ENCODE results near the gene SCEL.

The SCEL gene

DNA sequence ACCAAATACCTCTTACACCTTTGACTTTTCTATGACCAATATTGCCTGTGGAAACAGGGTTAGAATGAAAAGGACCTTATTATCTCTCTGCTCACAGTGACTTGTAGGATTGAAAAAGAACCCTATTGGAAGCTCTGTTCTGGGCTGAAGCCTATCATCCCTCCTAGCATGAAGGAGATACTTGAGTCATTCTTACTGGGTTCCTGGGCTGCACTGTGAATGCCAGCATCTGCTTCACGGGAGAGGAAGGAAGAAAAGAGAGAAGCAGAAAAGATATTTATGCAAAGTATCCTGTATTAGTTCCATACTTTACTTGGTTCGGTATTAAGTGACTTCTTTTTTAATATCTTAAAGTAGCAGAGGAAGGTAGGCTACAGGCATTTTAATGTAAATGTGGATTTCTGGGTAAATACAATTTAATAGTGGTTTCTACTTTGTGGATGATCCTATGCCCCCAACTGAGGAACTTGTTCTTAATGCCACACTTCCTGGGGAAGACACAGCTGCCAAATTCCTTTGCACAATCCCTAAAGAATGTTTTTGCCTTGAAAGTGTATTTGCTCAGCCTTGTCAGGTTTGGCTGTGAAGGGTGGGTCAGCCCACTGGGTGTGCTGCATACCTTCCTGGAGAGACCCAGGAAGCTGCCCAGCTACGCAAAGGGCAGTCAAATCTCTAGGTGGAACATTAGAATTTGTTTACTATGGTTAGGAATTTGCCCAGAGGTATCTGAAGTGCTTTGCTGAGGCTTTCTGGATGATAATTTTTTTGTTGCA, 13.7 kb upstream of the SCEL start:
- no peak for DNase-seq (ENCODE audit: low read depth)

DNA sequence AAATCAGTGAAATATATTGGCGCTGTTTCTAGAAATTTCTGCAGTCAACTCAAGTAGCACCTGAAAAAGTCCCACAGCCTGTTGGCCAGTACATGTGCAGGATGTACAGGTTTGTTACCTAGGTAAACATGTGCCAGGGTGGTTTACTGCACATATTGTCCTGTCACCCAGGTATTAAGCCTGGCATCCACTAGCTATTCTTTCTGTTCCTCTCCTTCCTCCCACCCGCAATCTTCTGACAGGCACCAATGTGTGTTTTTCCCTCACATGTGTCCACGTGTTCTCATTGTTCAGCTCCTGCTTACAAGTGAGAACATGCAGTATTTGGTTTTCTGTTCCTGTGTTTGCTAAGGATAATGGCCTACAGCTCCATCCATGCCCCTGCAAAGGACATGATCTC, 13.1 kb upstream of the SCEL start:
- DNase-seq (ENCODE audit: low read depth), result no peak

DNA sequence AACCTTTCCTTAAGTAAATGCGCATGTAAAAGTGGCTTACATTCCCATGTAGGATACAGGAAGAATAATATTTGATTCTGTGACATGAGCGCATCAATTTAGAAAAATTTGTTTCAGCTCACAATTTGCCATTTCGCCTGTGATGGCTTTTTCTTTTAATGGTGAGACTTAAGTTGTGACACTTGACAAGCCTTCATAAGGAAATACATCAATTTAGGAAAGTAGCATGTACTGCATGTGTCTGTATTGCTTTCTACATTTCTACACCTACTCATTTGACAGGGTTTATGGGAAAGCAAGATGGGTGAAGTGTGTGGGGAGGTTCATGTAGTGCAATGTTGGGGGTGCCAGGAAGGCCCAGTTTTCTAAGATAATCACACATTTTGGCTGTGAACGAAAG, 12.1 kb upstream of the SCEL start:
- no peak for DNase-seq (ENCODE audit: low read depth)

DNA sequence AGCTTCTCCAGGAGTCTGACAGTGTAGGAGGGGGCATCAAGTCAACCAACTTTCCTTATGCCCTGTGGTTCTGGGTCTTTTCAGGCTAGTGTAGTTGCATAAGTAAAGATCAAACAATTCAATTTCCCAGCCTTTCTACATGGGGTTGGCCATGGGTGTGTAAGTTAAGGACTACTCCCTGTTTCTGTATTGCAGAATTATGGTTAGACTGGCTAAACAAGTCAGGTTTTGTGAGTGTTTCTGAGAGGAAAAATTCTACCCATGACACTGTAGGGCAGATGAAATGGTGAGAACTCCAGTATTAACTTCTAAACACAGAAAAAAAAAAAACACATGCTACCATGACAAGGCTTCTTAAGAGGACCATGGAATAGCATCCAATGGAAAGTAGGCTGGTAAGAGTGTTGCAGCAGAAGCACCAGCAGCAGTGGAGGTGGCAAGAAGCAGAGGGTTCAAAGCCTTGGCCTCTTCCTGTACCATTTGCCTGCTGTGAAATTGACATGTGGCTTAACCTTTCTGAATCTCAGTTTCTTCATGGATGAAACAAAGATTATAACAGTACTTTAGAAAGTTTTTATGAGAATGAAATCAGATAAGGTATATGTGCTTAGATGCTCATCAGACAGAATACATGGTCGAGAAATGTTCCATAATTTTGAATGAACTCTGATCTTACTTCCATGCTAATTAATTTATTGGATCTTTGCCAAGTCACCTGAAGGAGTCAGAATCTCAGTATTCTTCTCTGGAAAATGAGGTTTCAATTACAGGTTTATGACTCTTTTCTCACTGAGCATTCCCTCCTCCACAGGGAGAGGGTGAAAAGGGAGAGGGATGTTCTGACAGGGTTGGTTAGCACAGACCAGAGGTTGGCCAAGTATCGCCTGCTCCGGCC, 11.4 kb upstream of the SCEL start:
- DNase-seq (ENCODE audit: low read depth), result no peak

DNA sequence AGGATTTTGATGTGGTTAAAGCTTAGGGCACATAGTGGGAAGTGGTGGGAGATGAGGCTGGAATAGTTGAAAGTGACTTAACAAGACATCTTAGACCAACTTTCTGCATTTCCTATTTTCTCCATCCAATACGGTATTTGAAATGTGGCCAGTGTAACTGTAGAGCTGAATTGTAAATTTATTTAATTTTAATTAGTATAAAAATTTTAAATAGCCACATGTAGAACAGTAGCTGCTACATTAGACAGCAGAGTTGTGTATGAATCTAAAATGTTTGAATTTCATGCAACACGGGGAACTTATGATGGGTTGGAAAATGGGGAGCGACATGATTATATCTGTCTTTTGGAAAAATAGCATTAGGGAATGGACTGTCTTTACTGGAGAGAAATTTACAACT, 7.1 kb upstream of the SCEL start:
- no peak for DNase-seq (ENCODE audit: low read depth)

DNA sequence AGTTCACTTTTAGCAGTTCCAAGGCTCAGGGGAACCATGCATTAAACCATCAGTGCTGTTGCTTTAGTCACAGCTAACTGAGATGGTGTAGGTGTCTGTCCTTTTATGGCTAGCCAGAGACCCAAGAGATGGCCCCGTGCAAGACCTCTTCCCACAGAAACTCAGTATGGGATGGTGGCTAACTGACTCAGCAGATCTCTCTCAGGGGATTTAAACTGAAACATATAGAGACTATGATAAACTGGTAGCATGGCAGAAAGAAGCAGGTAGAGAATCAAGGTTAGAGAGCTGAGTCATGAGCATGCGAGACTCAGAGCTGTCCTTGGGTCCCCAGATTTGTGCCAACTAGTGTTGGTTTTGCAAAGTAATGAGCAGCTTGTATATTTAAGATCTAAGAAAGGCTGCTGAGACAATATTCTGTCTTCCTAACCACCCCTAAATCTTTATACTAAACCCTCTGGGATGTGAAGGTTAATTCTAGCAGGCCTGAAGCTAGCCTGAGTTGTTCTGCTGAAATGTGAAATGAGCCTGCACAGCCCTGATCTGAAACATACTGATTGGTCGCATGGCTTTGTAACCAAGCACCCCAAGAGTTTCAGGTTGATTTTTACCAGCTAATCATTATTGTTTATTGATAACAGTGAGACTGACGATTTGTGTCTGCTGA, 6.5 kb upstream of the SCEL start:
- no peak for DNase-seq (ENCODE audit: low read depth)

DNA sequence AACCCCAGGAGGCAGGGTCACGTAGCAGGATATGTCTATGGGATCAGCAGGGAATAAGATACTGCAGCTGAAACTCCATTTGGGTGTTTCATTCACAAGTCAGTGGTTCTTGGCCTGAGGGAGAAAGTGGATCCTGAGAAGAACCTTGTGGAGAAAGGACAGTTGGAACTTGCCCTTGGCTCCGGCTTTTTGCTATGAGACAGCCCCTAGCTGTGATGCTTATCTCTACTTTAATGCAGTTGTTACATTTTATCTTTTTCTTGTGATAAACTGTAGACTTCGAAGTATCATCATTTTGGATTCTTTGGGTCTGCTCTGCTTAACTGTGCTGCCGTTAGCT, 6.0 kb upstream of the SCEL start:
- no peak for DNase-seq (ENCODE audit: low read depth)

DNA sequence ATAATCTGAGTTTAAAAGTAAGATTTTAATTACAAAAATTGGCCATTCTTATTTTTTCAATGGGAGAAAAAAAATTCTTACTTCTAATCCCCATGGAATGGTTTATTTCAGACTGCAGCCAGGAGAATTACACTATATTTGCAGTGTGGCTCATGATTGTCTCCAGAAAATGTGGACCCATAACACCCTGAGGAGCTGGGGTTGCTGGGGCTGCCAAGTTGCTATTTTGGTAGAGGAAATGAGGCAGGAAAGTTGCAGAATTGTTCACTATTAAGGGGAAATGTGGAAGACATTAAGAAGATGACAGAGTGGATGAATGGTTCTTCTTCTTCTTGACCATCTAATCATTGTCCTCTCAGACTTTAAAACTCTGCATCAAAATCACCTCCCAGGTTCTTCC, 4.6 kb upstream of the SCEL start:
- no peak for DNase-seq (ENCODE audit: low read depth)

DNA sequence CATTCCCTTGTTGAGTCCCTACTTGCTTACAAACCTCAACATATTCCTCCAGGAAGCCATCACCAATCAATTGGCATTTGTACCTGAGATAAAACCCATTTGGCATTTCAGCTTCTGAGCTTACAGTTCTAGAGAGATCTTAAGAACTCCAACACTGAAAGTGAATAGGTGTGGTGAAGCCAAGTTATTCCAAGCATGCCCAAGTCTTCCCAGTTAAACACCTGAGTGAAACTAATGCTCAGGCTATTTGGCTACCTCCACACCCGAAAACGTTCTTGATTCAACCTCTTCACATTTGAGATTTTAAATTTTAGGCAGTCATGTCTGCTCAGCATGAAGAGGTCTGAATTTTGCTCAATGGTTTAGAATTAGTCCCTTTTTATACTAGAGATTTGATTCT, 2.5 kb upstream of the SCEL start:
- DNase-seq (ENCODE audit: low read depth), result no peak

DNA sequence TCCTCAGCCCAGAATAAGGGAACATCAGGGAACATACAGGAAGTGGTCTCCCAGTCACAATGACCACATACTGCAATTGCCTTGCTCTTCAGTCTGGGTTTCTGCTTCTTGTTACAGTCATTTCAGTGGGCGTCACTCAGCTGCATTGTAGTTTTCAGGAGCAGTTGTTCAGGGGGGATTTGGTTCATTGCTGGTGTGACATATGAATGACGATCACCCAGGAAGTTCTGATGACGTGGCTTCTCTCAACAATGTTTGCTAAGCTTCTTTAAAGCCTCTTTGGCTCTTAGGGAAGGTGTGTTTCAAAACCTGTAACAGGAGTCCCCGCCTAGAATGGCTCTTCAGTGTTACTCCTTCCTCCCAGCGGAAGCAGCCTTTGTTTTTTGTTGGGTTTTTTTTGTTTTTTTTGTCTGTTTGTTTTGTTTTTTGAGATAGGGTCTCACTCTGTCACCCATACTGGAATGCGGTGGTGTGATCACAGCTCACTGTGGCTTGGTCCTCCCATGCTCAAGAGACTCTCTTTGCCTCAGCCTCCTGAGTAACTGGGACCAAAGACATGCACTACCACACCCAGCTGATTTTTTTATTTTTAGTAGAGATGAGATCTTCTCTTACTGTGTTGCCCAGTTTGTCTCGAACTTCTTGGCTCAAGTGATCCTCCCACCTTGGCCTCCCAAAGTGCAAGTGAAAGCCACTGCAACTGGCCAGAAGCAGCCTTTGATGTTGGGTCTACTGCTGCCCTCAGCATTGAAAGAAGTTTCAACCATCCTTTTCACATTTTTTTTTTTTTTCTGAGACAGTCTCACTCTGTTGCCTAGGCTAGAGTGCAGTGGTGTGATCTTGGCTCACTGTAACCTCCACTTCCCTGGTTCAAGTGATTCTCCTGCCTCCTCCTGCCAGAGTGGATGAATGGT, 1.4 kb upstream of the SCEL start:
- DNase-seq (ENCODE audit: low read depth), result no peak

DNA sequence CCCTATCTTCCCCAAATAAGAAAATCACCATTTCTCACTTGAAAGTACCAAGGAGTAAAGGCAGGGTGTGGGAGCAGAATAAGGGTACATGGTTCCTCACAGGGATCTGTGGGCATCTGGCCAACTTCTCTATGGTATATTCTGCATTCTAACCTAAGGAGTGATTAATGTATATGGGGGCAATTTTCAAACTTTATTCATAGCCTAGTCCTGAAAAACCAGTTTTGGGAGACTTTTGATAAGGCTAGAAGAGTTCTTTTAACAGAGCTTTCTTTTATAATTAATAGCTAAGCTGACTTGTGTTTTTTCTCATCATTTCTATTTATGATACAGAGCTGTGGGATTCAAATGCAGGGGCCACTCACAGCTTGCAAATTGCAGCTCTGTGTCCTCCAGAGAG, 852 bp downstream of the SCEL start:
- DNase-seq (ENCODE audit: low read depth), result no peak

DNA sequence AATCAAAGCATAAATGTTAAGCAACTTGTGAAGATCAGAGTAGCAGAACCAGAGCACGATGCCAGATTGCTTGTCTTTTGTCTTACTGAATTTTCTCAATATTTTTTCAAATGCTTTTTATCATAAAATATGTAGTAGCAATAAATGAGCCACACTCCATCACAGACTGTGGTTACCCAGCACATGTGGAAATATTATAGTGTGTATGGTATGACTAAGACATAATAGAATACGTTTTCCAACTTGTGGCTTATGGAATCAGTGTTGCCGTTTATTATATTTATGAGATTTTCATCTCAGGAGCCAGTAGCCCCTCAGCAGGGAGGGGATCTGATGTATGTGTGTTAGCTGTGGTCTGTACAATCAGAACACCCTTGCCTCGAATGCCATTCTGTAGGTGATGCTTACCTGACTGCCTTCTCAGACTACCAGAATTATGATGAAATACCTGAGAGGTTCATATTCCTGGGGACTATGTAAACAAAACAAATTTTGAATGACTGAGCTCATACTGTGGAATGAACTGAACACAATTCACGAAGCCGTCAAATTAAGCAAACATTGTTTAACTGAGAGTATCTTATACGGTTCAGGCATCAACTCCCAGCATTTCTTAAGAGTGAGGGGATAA, 1.9 kb downstream of the SCEL start:
- no peak for DNase-seq (ENCODE audit: low read depth)

DNA sequence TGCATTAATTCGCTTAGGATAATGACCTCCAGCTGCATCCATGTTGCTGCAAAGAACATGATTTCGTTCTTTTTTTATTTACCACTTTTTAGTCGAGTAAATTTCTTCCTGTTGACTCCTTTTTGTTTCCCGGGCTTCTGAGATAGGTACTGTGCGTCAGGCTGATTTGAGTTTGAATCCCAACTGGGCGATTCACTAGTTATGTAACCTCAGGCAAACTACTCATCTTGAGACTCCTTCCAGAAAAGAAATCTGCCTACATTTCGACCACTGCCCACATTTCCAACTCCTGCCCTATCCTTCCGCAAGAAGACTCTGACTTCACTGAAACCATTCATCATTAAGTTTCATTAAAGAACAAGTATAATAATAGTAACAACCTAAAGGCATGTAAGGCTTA, 8.2 kb downstream of the SCEL start:
- no peak for DNase-seq (ENCODE audit: low read depth)

DNA sequence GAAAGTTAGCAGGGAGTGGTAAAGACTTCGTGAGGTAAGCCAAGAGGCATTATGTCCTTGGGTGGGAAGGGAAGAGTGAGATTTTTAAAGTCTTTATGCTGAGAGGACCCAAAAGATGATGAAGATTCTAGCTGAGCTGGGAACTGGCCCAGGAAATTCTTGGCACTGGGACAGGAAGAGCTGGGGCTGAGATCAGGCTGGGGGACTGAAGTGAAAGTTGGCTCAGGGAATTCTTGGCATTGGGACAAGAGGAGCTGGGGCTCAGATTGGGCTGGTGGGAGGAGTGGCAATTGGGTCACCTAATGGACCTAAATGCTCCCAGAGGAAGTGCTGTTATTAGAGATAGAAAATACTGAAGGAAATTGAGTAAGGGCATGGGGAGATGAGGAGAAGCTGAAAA, 8.8 kb downstream of the SCEL start:
- DNase-seq (ENCODE audit: low read depth), result no peak

DNA sequence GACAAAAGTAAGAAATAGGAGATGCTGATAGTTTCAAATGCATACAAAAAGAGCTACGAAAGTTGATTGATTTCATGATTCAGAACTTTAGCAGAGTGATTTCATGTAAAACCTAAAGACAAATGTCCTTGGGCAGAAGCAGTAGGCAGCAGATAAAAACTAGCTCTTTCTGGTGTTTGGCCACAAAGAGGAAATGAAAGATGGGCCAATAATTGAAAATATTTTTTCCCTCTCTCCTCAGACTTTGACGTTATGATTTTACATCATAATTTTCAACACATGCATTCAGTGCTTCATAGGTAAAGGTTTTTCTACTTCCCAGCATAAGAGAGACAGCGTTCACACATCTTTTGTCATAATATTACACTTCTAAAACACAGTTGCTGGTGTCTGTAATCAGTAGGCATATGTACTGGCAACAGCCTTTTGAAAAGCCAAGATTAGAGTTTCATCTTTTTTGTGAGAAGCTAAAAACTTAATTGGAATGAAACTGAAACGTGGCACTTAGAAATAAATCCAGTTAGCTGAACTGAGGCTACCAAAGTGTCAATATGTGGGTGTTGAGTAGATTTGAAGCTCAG, 9.3 kb downstream of the SCEL start:
- no peak for DNase-seq (ENCODE audit: low read depth)

DNA sequence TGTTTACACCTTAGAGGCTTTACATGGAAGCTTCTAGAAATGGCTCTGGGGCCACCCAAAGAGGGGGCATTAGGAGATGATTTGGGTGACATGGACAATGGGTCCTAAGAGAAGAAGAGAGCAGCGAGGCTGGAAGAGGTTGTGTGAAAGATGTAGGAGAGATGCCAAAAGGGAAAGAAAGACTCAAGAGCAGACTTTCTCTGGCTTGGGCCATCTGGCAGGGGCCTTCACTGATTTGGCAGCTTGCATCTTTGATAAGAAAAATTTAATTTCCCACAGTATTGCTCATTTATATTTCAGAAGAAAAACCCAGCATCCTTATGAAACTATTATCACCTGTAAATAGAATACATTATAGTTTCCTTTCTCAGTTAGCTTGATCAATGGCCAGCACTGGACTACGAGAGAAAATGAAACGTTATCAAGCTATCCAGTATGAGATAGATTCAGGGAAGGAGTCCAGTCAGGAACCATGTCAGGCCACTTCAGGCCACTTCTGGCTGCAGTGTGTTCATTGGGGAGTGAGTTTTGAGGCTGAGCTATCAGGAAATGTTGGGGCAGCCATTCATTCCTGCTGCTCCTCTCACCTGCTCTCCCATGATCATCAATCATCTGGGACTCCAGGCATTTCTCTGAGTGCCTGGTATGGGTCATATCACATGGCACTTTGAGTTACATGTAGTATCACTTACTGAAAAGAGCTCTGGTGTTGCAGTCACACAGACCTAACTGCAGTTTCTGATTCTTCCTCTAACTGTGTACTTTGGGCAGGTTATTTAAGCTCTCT, 10.3 kb downstream of the SCEL start:
- no peak for DNase-seq (ENCODE audit: low read depth)

DNA sequence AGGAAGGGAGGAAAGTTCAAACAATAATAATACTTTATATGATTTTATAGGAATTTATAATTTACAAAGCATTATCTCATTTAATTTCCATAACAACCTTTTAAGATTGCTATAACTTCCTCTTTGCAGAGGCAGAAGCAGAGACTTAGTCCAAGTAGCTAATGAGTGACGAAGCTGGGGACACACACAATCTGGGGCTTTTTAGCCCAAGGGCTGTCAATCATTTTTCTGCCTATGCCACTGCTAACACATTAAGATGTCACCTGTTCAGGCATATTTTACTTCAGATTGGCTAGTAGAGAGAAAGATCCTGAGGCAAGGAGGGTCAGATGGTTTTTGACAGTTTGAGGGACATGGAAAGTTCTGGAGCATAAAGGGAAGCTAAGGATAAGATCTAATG, 12.6 kb downstream of the SCEL start:
- no peak for DNase-seq (ENCODE audit: low read depth)

DNA sequence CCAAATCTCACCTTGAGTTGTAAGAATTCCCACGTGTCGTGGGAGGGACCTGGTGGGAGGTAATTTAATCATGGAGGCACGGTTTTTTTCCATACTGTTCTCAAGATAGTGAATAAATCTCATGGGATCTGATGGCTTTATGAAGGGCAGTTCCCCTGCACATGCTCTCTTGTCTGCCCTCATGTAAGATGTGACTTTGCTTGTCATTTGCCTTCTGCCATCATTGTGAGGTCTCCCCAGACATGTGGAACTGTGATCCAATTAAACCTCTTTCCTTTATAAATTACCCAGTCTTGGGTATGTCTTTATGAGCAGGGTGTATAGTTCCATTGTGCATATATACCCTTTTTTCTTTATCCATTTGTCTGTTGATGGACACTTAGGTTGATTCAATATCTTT, 13.1 kb downstream of the SCEL start:
- no peak for DNase-seq (ENCODE audit: low read depth)

DNA sequence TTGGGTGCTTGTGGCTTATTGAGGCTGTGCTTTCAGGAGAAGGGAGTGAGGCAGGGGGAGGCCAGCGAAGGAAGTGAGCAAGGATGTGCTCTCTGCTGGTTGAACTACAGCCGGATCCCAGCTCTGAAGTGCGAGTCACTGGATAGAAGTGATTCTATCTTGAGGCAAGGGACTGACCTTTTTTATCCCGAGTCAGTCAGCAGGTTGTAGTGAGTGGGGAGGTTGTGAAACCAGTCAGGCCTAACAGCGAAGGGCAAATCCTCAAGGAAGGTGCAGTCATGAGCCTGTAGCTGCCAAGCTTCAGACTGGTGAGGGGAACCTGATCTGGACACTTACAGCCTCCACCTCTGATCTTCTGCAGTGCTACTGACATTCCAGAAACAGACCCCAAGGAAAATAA, 18.6 kb downstream of the SCEL start:
- DNase-seq (ENCODE audit: low read depth), result no peak

DNA sequence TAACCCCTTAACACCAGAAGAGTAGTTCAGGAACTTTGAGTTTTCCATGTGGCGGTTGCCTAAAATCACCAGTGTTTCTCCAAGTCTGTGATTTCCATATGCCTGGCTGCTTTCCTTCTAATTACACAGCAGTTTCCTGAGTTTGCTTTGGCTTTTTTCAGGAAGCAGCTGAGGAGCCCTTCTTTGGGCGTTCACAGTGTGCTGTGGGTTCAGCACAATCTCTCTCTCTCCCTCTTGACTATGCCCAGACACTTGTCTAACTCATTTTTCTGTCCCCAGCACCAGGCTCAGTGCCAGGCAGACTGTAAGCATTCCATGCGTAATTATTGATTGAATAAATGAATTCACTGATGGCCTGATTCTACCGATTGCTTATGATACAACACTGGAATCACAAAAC, 19.7 kb downstream of the SCEL start:
- DNase-seq (ENCODE audit: low read depth), result no peak
